Right cardiac atrium (tissue), 5 donors: ENCODE measurements around the gene RNF150. TPM values are rescaled to one million over a fixed set of nuclear protein-coding genes. Genes with fewer than 3 reads are reported as not detected.
"Not testable (repeated sequence)": the region's sequence is repeated elsewhere in the genome, so short reads cannot be mapped to it uniquely, and the experiment has no call there.

Source experiments
- ATAC-seq, 2 donors: fragments of 200-7000 bp; cut with Tn5 transposase; one replicate each; pipeline versions ENCODE4 v1.8.0 to v1.9.1; 2020; ENCODE audit warnings: moderate library complexity in 2 of 2, mild to moderate bottlenecking in 1 of 2
- DNase-seq, 3 donors: peaks; one replicate each; pipeline ENCODE4 v3.0.0-alpha.2; 2020
- H3K27ac ChIP-seq: one replicate; pipeline ENCODE4 v1.5.1; 2013; ENCODE audit warnings: mild to moderate bottlenecking, low read length, control low read depth, moderate library complexity
- H3K27me3 ChIP-seq: one replicate; pipeline ENCODE4 v1.6.1; 2013; ENCODE audit not compliant: control insufficient read depth, insufficient read depth
- H3K4me1 ChIP-seq: one replicate; pipeline ENCODE4 v1.6.1; 2013; ENCODE audit warnings: low read length; ENCODE audit not compliant: control insufficient read depth, insufficient read depth
- H3K4me3 ChIP-seq: one replicate; pipeline ENCODE4 v1.5.1; 2013; ENCODE audit warnings: low read length, control low read depth
- H3K9me3 ChIP-seq: one replicate; pipeline ENCODE4 v1.6.1; 2013; ENCODE audit warnings: low read length; ENCODE audit not compliant: control insufficient read depth
- WGBS: extraction: QIAGEN DNeasy Blood & Tissue Kit; methylation state at CpG from one replicate; pipeline ENCODE4 v1.1.7; 2013; 5-methylcytosine and 5-hydroxymethylcytosine counted together
- intact Hi-C, 4 donors: fragments of 100-400 bp; cut with DNase I; formaldehyde crosslinking; loops; one replicate each; pipeline versions ENCODE4 v1.11.0 to v1.14.0; 2022 to 2023
- polyA plus RNA-seq: library from polyadenylated mRNA; stranded (reverse); fragments of 200-250 nt; gene quantifications from one replicate; pipeline ENCODE4 v1.2.3, GENCODE V29; 2013
- total RNA-seq, 4 donors: library from RNA; stranded (reverse); fragmentation: NEBNext Ultra II Directional; extraction: Animal tissue kit (Norgen Biotek cat#: 25700); gene quantifications; one replicate each; pipeline ENCODE4 v1.2.1, GENCODE V29; 2021
- donor health status: healthy with polysubstance abuse.
- donor health status: DM: no; HTN: yes; CAD: no.
- donor health status: DM: no; HTN: no; CAD: no.
- donor health status: DM: no; HTN: yes; CAD: no; lungs with severe emphysema.
- donor health status: DM: yes; HTN: yes; CAD: no.

Gene RNF150
- total and polyA plus RNA-seq, 5 donors = 10.1 to 51.3 (median 40.3) TPM

- 58% methylated on average over 4 of the region's 4 CpGs for WGBS
- intact Hi-C loops = no loop called here
- H3K4me3 ChIP-seq = no peak overlapping the region
- peaks cover 6% of the 10 kb centered on the region for H3K4me1 ChIP-seq
- H3K27me3 ChIP-seq = no peaks in the 10 kb centered on the region
- no peaks in the 10 kb centered on the region for H3K9me3 ChIP-seq
- DNase-seq (no peak), ATAC-seq (peak; percentile 28 to 38)
- peak overlapping the region; percentile 5 for H3K27ac ChIP-seq
Observed at GRCh38 chr4:141074098-141074878, 59.0 kb downstream of the RNF150 start.

GRCh38 chr4:141066690-141067089, 66.6 kb downstream of the RNF150 start:
- ATAC-seq (no peak), DNase-seq (no peak)
- Histone ChIP-seq H3K4me1 (peaks cover 3% of the 10 kb centered on the region), H3K27ac (no peak overlapping the region), H3K4me3 (no peak overlapping the region), H3K27me3 (no peaks in the 10 kb centered on the region), H3K9me3 (no peaks in the 10 kb centered on the region)
- WGBS = 95% methylated on average over 3 of the region's 3 CpGs
- intact Hi-C loops = no loop called here

- Histone ChIP-seq H3K27me3 (no peaks in the 10 kb centered on the region), H3K27ac (no peak overlapping the region), H3K4me3 (no peak overlapping the region), H3K4me1 (peaks cover 3% of the 10 kb centered on the region), H3K9me3 (no peaks in the 10 kb centered on the region)
- intact Hi-C loops = no loop called here
- 88% methylated on average over 3 of the region's 3 CpGs for WGBS
- DNase-seq (no peak), ATAC-seq (no peak)
Observed at GRCh38 chr4:141065872-141066271, 67.4 kb downstream of the RNF150 start.

- 76% methylated on average over 4 of the region's 4 CpGs for WGBS
- Histone ChIP-seq H3K27ac (no peak overlapping the region), H3K4me1 (peaks cover 1% of the 10 kb centered on the region), H3K27me3 (no peaks in the 10 kb centered on the region), H3K4me3 (no peak overlapping the region), H3K9me3 (no peaks in the 10 kb centered on the region)
- intact Hi-C loops = no loop called here
- ATAC-seq = no peak
- no peak for DNase-seq
Observed at GRCh38 chr4:141062651-141063050, 70.6 kb downstream of the RNF150 start.

GRCh38 chr4:141058591-141059512, 74.4 kb downstream of the RNF150 start:
- Histone ChIP-seq H3K27ac (no peak overlapping the region), H3K4me1 (no peaks in the 10 kb centered on the region), H3K4me3 (no peak overlapping the region), H3K9me3 (no peaks in the 10 kb centered on the region), H3K27me3 (no peaks in the 10 kb centered on the region)
- no peak for DNase-seq
- intact Hi-C loops = loop anchor here in 1 of 4 donors (10.0 kb wide), 1 partner anchor 64 kb away; no protein-coding TSS in a partner anchor
- 73% methylated on average over 4 of the region's 4 CpGs for WGBS
- ATAC-seq = no peak

- 37% methylated on average over 2 of the region's 2 CpGs for WGBS
- DNase-seq = no peak
- H3K4me3 ChIP-seq = no peak overlapping the region
Observed at GRCh38 chr4:141057582-141057981, 75.7 kb downstream of the RNF150 start.

GRCh38 chr4:141056473-141056872, 76.8 kb downstream of the RNF150 start:
- peak overlapping the region; percentile 8 for H3K27ac ChIP-seq
- DNase-seq (no peak), ATAC-seq (no peak)
- WGBS = 72% methylated on average over 3 of the region's 3 CpGs
- intact Hi-C loops = loop anchor here in 1 of 4 donors (10.0 kb wide), 1 partner anchor 62 kb away; no protein-coding TSS in a partner anchor
- H3K9me3 ChIP-seq = no peaks in the 10 kb centered on the region
- H3K27me3 ChIP-seq = no peaks in the 10 kb centered on the region
- H3K4me1 ChIP-seq = no peaks in the 10 kb centered on the region
- H3K4me3 ChIP-seq = no peak overlapping the region

More at GRCh38 chr4:141057582-141057981, 75.7 kb downstream of the RNF150 start:
- ATAC-seq = no peak
- Histone ChIP-seq H3K9me3 (no peaks in the 10 kb centered on the region), H3K27me3 (no peaks in the 10 kb centered on the region), H3K27ac (no peak overlapping the region), H3K4me1 (no peaks in the 10 kb centered on the region)
- intact Hi-C loops = loop anchor here in 1 of 4 donors (10.0 kb wide), 1 partner anchor 63 kb away; no protein-coding TSS in a partner anchor

- WGBS = 73% methylated on average over 2 of the region's 2 CpGs
- H3K27ac ChIP-seq = no peak overlapping the region
- no peak overlapping the region for H3K4me3 ChIP-seq
- intact Hi-C loops = loop anchor here in 1 of 4 donors (10.0 kb wide), 1 partner anchor 60 kb away; no protein-coding TSS in a partner anchor
- DNase-seq = no peak
- no peak for ATAC-seq
- no peaks in the 10 kb centered on the region for H3K27me3 ChIP-seq
- no peaks in the 10 kb centered on the region for H3K9me3 ChIP-seq
- H3K4me1 ChIP-seq = no peaks in the 10 kb centered on the region
Observed at GRCh38 chr4:141054446-141054845, 78.8 kb downstream of the RNF150 start.

- H3K4me1 ChIP-seq, H3K27me3 ChIP-seq, ATAC-seq, H3K27ac ChIP-seq, H3K9me3 ChIP-seq, DNase-seq, H3K4me3 ChIP-seq: not testable (repeated sequence)
- 100% methylated on average over 1 of the region's 1 CpG for WGBS
- intact Hi-C loops = loop anchor here in 1 of 4 donors (10.0 kb wide), 1 partner anchor 56 kb away; no protein-coding TSS in a partner anchor
Observed at GRCh38 chr4:141050999-141051398, 82.3 kb downstream of the RNF150 start.

- H3K9me3 ChIP-seq = no peaks in the 10 kb centered on the region
- WGBS = 43% methylated on average over 7 of the region's 7 CpGs
- H3K27me3 ChIP-seq = no peaks in the 10 kb centered on the region
- H3K4me1 ChIP-seq = no peaks in the 10 kb centered on the region
- ATAC-seq (peak; percentile 56 to 58), DNase-seq (no peak)
- no peak overlapping the region for H3K4me3 ChIP-seq
- intact Hi-C loops = no loop called here
- H3K27ac ChIP-seq = peak overlapping the region; percentile 72
Observed at GRCh38 chr4:141047228-141047884, 85.9 kb downstream of the RNF150 start.
